Lower leg skin (tissue), 4 donors: ENCODE data around the gene OR14I1. TPM values are rescaled to one million over a fixed set of nuclear protein-coding genes. Genes with fewer than 3 reads are reported as not detected.
"Not testable (repeated sequence)": the region's sequence is repeated elsewhere in the genome, so short reads cannot be mapped to it uniquely, and the experiment has no call there.

Experiments used
- DNase-seq, 2 donors: peaks; one replicate each; pipeline ENCODE4 v3.0.0-alpha.2; 2019; ENCODE audit warnings: low spot score in 2 of 2
- H3K4me3 ChIP-seq: fragments of 200-600 bp; sonication (generic); 2 replicates; pipeline ENCODE4 v1.5.1; 2017; ENCODE audit warnings: mild to moderate bottlenecking, low read depth; ENCODE audit not compliant: poor library complexity, severe bottlenecking
- CTCF ChIP-seq, 3 donors: fragments of 450-650 bp; IDR thresholded peaks; one replicate each; pipeline ENCODE4 v1.5.1; 2016; ENCODE audit warnings: antibody characterized with exemption in 3 of 3, mild to moderate bottlenecking in 3 of 3, moderate library complexity in 2 of 3
- POLR2A ChIP-seq, 2 donors: fragments of 450-650 bp; IDR thresholded peaks; one replicate each; pipeline ENCODE4 v1.6.1; 2016 to 2017; ENCODE audit warnings: antibody characterized with exemption in 2 of 2, mild to moderate bottlenecking in 1 of 2, moderate library complexity in 1 of 2
- WGBS, 2 donors: methylation state at CpG; one replicate each; pipeline ENCODE4 v1.1.5; 2018; 5-methylcytosine and 5-hydroxymethylcytosine counted together
- intact Hi-C: fragments of 100-400 bp; cut with DNase I; formaldehyde crosslinking; loops from one replicate; pipeline ENCODE4 v1.15.0; 2023; ENCODE audit warnings: low total_unique reads
- total RNA-seq, 4 donors: library from RNA; depleted of rRNA; stranded (reverse); fragments of >200 nt; gene quantifications; one replicate each; pipeline ENCODE4 v1.1.0, GENCODE V29; 2016

The OR14I1 gene
- total RNA-seq, 4 donors from 2014 or later: not detected

GRCh38 chr1:248686815-248687214 is 15.8 kb downstream of the OR14I1 start:
- no peak overlapping the region for H3K4me3 ChIP-seq
- TF ChIP-seq POLR2A (IDR thresholded peaks at IDR 0.05): no peak
- TF ChIP-seq CTCF (IDR thresholded peaks at IDR 0.05): no peak
- 29 to 30% methylated on average over 3 of the region's 3 CpGs for WGBS, 2 donors
- no peak for DNase-seq
- intact Hi-C loops: no loop called here

GRCh38 chr1:248681651-248682050 is 20.9 kb downstream of the OR14I1 start:
- intact Hi-C loops: no loop called here
- no peak overlapping the region for H3K4me3 ChIP-seq
- 81 to 91% methylated on average over 8 of the region's 8 CpGs for WGBS, 2 donors
- DNase-seq: no peak
- no peak for TF ChIP-seq CTCF (IDR thresholded peaks at IDR 0.05)
- TF ChIP-seq POLR2A (IDR thresholded peaks at IDR 0.05): no peak

GRCh38 chr1:248670003-248670402 is 32.6 kb downstream of the OR14I1 start:
- no peak overlapping the region for H3K4me3 ChIP-seq
- intact Hi-C loops: no loop called here
- no peak for DNase-seq
- no peak for TF ChIP-seq POLR2A (IDR thresholded peaks at IDR 0.05)
- TF ChIP-seq CTCF (IDR thresholded peaks at IDR 0.05): no peak
- WGBS, 2 donors: 20 to 46% methylated on average over 1 of the region's 1 CpG

- intact Hi-C loops, DNase-seq, H3K4me3 ChIP-seq: not testable (repeated sequence)
- WGBS, 2 donors: 70 to 76% methylated on average over 5 of the region's 5 CpGs
Observed at GRCh38 chr1:248663453-248664328, 38.9 kb downstream of the OR14I1 start.

GRCh38 chr1:248656797-248657196 is 45.8 kb downstream of the OR14I1 start:
- not testable (repeated sequence) for DNase-seq, H3K4me3 ChIP-seq
- intact Hi-C loops: loop anchor here (10.0 kb wide), 1 partner anchor 222 kb away; no protein-coding TSS in a partner anchor
- WGBS, 2 donors: 87 to 90% methylated on average over 4 to 6 of the region's 6 CpGs

GRCh38 chr1:248655354-248655753 is 47.2 kb downstream of the OR14I1 start, which contains the start of gene OR2T27:
Gene OR2T27 (minus strand): TSS chr1:248655528. CDS start chr1:248650884, 4,644 bp downstream.
- not testable (repeated sequence) for H3K4me3 ChIP-seq, DNase-seq
- intact Hi-C loops: loop anchor here (10.0 kb wide), 1 partner anchor 221 kb away; no protein-coding TSS in a partner anchor
- WGBS, 2 donors: no CpG with 5 or more reads among the region's 3 CpGs

Other genes starting within 250 kb of the OR14I1 start
- not detected for gene OR2T3, start 229.4 kb downstream of the OR14I1 start, total RNA-seq
- not detected for gene OR2T5, start 214.2 kb downstream of the OR14I1 start, total RNA-seq
- gene OR2G6, start 194.7 kb downstream of the OR14I1 start, total RNA-seq: not detected
- gene OR2T29, start 140.0 kb downstream of the OR14I1 start, total RNA-seq: under 1 TPM in 1 of 4 donors, not detected in 3; 0.49 TPM
- not detected for gene OR2T34, start 128.0 kb downstream of the OR14I1 start, total RNA-seq
- gene OR2T10, start 105.1 kb downstream of the OR14I1 start, total RNA-seq: not detected
- under 1 TPM in 1 of 4 donors, not detected in 3; 0.57 TPM for gene OR2T11, start 67.7 kb downstream of the OR14I1 start, total RNA-seq
- gene OR2T35, start 57.5 kb downstream of the OR14I1 start, total RNA-seq: under 1 TPM in 1 of 4 donors, not detected in 3; 0.30 TPM
- gene OR2T27, start 47.2 kb downstream of the OR14I1 start, total RNA-seq: not detected
- gene LYPD8, start 53.0 kb upstream of the OR14I1 start, total RNA-seq: not detected
- gene SH3BP5L, start 123.1 kb upstream of the OR14I1 start, total RNA-seq: 10 to 100 TPM; 31.4 to 45.4 (median 33.9) TPM
- gene ZNF672, start 135.5 kb upstream of the OR14I1 start, total RNA-seq: 10 to 100 TPM; 34.7 to 50.4 (median 42.6) TPM
- gene ZNF692, start 156.3 kb upstream of the OR14I1 start, total RNA-seq: 10 to 100 TPM; 46.3 to 90.2 (median 65.2) TPM
- 10 to 100 TPM; 12.2 to 15.4 (median 12.8) TPM for gene PGBD2, start 203.5 kb upstream of the OR14I1 start, total RNA-seq